GM12878 (cell line): Measurements from ENCODE around the gene ANGPTL2. TPM values are rescaled to one million over a fixed set of nuclear protein-coding genes. Genes with fewer than 3 reads are reported as not detected.

ENCODE experiments used
- BCL11A ChIP-seq: IDR thresholded peaks from 2 replicates; pipeline ENCODE4 v1.6.1; 2011; ENCODE audit warnings: low read depth, low read length
- BMI1 ChIP-seq: fragments of 450-650 bp; IDR thresholded peaks from 2 replicates; pipeline ENCODE4 v1.6.1; 2016; ENCODE audit warnings: mild to moderate bottlenecking, moderate library complexity, borderline replicate concordance
- CHD4 ChIP-seq: fragments of 200-600 bp; sonication (generic); IDR thresholded peaks from 2 replicates; pipeline ENCODE4 v1.6.1; 2016; ENCODE audit warnings: mild to moderate bottlenecking
- HDAC2 ChIP-seq: fragments of 200-600 bp; sonication (generic); IDR thresholded peaks from 2 replicates; pipeline ENCODE4 v1.6.1; 2017
- MTA2 ChIP-seq: fragments of 450-650 bp; IDR thresholded peaks from 2 replicates; pipeline ENCODE4 v1.6.1; 2016; ENCODE audit warnings: low read depth, mild to moderate bottlenecking, moderate library complexity
- MYC ChIP-seq: IDR thresholded peaks from 2 replicates; pipeline ENCODE4 v1.6.1; 2011; ENCODE audit warnings: mild to moderate bottlenecking, low read length, moderate library complexity, inconsistent platforms; ENCODE audit not compliant: insufficient read depth, insufficient replicate concordance, insufficient read length, severe bottlenecking
- NBN ChIP-seq: fragments of 450-650 bp; IDR thresholded peaks from 2 replicates; pipeline ENCODE4 v1.6.1; 2016
- PAX8 ChIP-seq: fragments of 450-650 bp; IDR thresholded peaks from 2 replicates; pipeline ENCODE4 v1.6.1; 2017; ENCODE audit warnings: mild to moderate bottlenecking, moderate library complexity
- POU2F2 ChIP-seq: IDR thresholded peaks from 3 replicates; pipeline ENCODE4 v1.6.1; 2011; ENCODE audit warnings: low read depth, mild to moderate bottlenecking, low read length, borderline replicate concordance
- RELA ChIP-seq: fragments of 450-650 bp; IDR thresholded peaks from 2 replicates; pipeline ENCODE4 v1.8.0; 2014; ENCODE audit warnings: borderline replicate concordance; ENCODE audit not compliant: partially characterized antibody
- SIX5 ChIP-seq: IDR thresholded peaks from 2 replicates; pipeline ENCODE4 v1.6.1; 2011; ENCODE audit warnings: mild to moderate bottlenecking, low read depth, low read length, moderate library complexity; ENCODE audit not compliant: severe bottlenecking
- SP1 ChIP-seq: IDR thresholded peaks from one replicate; pipeline ENCODE4 v1.6.1; 2011; ENCODE audit warnings: low read depth, low read length
- USF1 ChIP-seq: IDR thresholded peaks from 2 replicates; pipeline ENCODE4 v1.6.1; 2011; ENCODE audit warnings: borderline replicate concordance, low read depth, mild to moderate bottlenecking, moderate library complexity, mixed read lengths, low read length; ENCODE audit not compliant: insufficient read depth; ENCODE audit errors: extremely low read length
- WRNIP1 ChIP-seq: IDR thresholded peaks from 2 replicates; pipeline ENCODE4 v1.6.1; 2011; ENCODE audit warnings: low read depth, low read length, improper control_type of control experiment, borderline replicate concordance
- ZNF207 ChIP-seq: fragments of 450-650 bp; IDR thresholded peaks from 2 replicates; pipeline ENCODE4 v1.6.1; 2014; ENCODE audit warnings: antibody characterized with exemption, mild to moderate bottlenecking, borderline replicate concordance
- ZNF24 ChIP-seq: fragments of 450-650 bp; IDR thresholded peaks from 2 replicates; pipeline ENCODE4 v1.6.1; 2017; ENCODE audit warnings: antibody characterized with exemption, mild to moderate bottlenecking
- polyA plus RNA-seq, 11 experiments: library from polyadenylated mRNA; depleted of rRNA in 4 of 11; unstranded in 6 of 11; stranded (reverse) in 5 of 11; fragments of >200 nt; fragmentation: Nextera tagmentation in 4 of 11; fragmentation: Illumina TruSeq in 1 of 11; extraction: Ambion mirVana in 4 of 11; extraction: Trizol in 1 of 11; gene quantifications; 1 replicate in 1 of 11; 2 replicates in 10 of 11; pipeline versions ENCODE4 v1.2.1 to v1.2.3, GENCODE V29; 2011 to 2016; ENCODE audit warnings: inconsistent platforms in 2 of 11, missing spikeins in 2 of 11, low read depth in 1 of 11
- total RNA-seq, 4 experiments: library from RNA; depleted of rRNA in 3 of 4; stranded (reverse); fragments of >200 nt in 3 of 4; fragmentation: Illumina TruSeq in 1 of 4; extraction: Trizol in 1 of 4; gene quantifications; 2 replicates each; pipeline versions ENCODE4 v1.2.1 to v1.2.3, GENCODE V29; 2013 to 2021
- TF ChIP-seq, protein P1 (sequence below): fragments of 150-350 bp; IDR thresholded peaks from 2 replicates; pipeline ENCODE4 v1.6.1; 2016; ENCODE audit warnings: low read depth, low read length
- TF ChIP-seq, protein P2 (sequence below): IDR thresholded peaks from 2 replicates; pipeline ENCODE4 v1.6.1; 2012; ENCODE audit warnings: improper control_type of control experiment, low read depth, low read length; ENCODE audit not compliant: insufficient replicate concordance
- TF ChIP-seq, protein P3 (sequence below): fragments of 450-650 bp; IDR thresholded peaks from 2 replicates; pipeline ENCODE4 v1.6.1; 2017; ENCODE audit warnings: borderline replicate concordance

Gene ANGPTL2
- total and polyA plus RNA-seq, 10 of the 15 experiments (the other 5 are each of a cell fraction or from before 2014, with no cell fraction given), result 0.13 to 2.6 (median 0.82) TPM; not detected in 1

- TF ChIP-seq, protein P1, sequence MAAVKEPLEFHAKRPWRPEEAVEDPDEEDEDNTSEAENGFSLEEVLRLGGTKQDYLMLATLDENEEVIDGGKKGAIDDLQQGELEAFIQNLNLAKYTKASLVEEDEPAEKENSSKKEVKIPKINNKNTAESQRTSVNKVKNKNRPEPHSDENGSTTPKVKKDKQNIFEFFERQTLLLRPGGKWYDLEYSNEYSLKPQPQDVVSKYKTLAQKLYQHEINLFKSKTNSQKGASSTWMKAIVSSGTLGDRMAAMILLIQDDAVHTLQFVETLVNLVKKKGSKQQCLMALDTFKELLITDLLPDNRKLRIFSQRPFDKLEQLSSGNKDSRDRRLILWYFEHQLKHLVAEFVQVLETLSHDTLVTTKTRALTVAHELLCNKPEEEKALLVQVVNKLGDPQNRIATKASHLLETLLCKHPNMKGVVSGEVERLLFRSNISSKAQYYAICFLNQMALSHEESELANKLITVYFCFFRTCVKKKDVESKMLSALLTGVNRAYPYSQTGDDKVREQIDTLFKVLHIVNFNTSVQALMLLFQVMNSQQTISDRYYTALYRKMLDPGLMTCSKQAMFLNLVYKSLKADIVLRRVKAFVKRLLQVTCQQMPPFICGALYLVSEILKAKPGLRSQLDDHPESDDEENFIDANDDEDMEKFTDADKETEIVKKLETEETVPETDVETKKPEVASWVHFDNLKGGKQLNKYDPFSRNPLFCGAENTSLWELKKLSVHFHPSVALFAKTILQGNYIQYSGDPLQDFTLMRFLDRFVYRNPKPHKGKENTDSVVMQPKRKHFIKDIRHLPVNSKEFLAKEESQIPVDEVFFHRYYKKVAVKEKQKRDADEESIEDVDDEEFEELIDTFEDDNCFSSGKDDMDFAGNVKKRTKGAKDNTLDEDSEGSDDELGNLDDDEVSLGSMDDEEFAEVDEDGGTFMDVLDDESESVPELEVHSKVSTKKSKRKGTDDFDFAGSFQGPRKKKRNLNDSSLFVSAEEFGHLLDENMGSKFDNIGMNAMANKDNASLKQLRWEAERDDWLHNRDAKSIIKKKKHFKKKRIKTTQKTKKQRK, result no peak
- TF ChIP-seq, protein P2, sequence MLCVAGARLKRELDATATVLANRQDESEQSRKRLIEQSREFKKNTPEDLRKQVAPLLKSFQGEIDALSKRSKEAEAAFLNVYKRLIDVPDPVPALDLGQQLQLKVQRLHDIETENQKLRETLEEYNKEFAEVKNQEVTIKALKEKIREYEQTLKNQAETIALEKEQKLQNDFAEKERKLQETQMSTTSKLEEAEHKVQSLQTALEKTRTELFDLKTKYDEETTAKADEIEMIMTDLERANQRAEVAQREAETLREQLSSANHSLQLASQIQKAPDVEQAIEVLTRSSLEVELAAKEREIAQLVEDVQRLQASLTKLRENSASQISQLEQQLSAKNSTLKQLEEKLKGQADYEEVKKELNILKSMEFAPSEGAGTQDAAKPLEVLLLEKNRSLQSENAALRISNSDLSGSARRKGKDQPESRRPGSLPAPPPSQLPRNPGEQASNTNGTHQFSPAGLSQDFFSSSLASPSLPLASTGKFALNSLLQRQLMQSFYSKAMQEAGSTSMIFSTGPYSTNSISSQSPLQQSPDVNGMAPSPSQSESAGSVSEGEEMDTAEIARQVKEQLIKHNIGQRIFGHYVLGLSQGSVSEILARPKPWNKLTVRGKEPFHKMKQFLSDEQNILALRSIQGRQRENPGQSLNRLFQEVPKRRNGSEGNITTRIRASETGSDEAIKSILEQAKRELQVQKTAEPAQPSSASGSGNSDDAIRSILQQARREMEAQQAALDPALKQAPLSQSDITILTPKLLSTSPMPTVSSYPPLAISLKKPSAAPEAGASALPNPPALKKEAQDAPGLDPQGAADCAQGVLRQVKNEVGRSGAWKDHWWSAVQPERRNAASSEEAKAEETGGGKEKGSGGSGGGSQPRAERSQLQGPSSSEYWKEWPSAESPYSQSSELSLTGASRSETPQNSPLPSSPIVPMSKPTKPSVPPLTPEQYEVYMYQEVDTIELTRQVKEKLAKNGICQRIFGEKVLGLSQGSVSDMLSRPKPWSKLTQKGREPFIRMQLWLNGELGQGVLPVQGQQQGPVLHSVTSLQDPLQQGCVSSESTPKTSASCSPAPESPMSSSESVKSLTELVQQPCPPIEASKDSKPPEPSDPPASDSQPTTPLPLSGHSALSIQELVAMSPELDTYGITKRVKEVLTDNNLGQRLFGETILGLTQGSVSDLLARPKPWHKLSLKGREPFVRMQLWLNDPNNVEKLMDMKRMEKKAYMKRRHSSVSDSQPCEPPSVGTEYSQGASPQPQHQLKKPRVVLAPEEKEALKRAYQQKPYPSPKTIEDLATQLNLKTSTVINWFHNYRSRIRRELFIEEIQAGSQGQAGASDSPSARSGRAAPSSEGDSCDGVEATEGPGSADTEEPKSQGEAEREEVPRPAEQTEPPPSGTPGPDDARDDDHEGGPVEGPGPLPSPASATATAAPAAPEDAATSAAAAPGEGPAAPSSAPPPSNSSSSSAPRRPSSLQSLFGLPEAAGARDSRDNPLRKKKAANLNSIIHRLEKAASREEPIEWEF, result peak; percentile 95
- TF ChIP-seq HDAC2 (no peak), SIX5 (no peak), BCL11A (peak; percentile 69), NBN (peak; percentile 98), MYC (peak; percentile 56), BMI1 (no peak), CHD4 (no peak), USF1 (peak; percentile 43), POU2F2 (peak; percentile 26; the same call in 1 of the 3 replicates), SP1 (peak; percentile 38), WRNIP1 (no peak), PAX8 (no peak), MTA2 (peak; percentile 79), ZNF207 (no peak; the same call in 1 of the 2 replicates), RELA (peak; percentile 26), ZNF24 (peak; percentile 49; the same call in 1 of the 2 replicates)
- TF ChIP-seq, protein P3, sequence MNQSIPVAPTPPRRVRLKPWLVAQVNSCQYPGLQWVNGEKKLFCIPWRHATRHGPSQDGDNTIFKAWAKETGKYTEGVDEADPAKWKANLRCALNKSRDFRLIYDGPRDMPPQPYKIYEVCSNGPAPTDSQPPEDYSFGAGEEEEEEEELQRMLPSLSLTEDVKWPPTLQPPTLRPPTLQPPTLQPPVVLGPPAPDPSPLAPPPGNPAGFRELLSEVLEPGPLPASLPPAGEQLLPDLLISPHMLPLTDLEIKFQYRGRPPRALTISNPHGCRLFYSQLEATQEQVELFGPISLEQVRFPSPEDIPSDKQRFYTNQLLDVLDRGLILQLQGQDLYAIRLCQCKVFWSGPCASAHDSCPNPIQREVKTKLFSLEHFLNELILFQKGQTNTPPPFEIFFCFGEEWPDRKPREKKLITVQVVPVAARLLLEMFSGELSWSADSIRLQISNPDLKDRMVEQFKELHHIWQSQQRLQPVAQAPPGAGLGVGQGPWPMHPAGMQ, result no peak
These were observed 44.5 kb upstream of the ANGPTL2 start (continued) for GRCh38 chr9:127166651-127167524.
